Testis (tissue), 2 donors: ENCODE data around the gene ASTL.

Experiments used
- CTCF ChIP-seq, 3 experiments: fragments of 450-650 bp in 2 of 3; fragments of 200-600 bp in 1 of 3; sonication (generic) in 1 of 3; IDR thresholded peaks; one replicate each; pipeline ENCODE4 v1.5.1; 2016 to 2019; ENCODE audit warnings: antibody characterized with exemption in 3 of 3, mild to moderate bottlenecking in 2 of 3, moderate library complexity in 1 of 3
- POLR2A ChIP-seq: fragments of 450-650 bp; IDR thresholded peaks from one replicate; pipeline ENCODE4 v1.6.1; 2017; ENCODE audit warnings: antibody characterized with exemption, mild to moderate bottlenecking, moderate library complexity

GRCh38 chr2:96153291-96153713 lies 15.0 kb upstream of the ASTL start:
- TF ChIP-seq CTCF (IDR thresholded peaks at IDR 0.05) (no peak), POLR2A (no peak)
